SK-N-SH treated with all-trans-retinoic acid at 6 μM for 48 hours (cell line): ENCODE results near the gene ACOT7.

Experiments used
- ATAC-seq: fragments of 200-7000 bp; cut with Tn5 transposase; 3 replicates; pipeline ENCODE4 v1.9.1; 2020; ENCODE audit warnings: mild to moderate bottlenecking, moderate library complexity
- ARNTL ChIP-seq: fragments of 450-650 bp; formaldehyde crosslinking; IDR thresholded peaks from 2 replicates; pipeline ENCODE4 v1.5.0; 2020; ENCODE audit warnings: low read depth, mild to moderate bottlenecking, moderate library complexity, borderline replicate concordance
- BACH2 ChIP-seq: fragments of 250-450 bp; sonication (Bioruptor Pico); IDR thresholded peaks from 2 replicates; pipeline ENCODE4 v1.9.0; 2021; ENCODE audit warnings: mild to moderate bottlenecking, borderline replicate concordance
- CSDC2 ChIP-seq: fragments of 250-450 bp; sonication (Bioruptor Pico); IDR thresholded peaks from 2 replicates; pipeline ENCODE4 v1.5.0; 2020; ENCODE audit warnings: mild to moderate bottlenecking, moderate library complexity
- GLIS3 ChIP-seq: fragments of 250-450 bp; sonication (Bioruptor Pico); IDR thresholded peaks from 2 replicates; pipeline ENCODE4 v1.5.0; 2020; ENCODE audit warnings: mild to moderate bottlenecking, moderate library complexity
- ISL1 ChIP-seq: fragments of 250-450 bp; sonication (Bioruptor Pico); IDR thresholded peaks from 2 replicates; pipeline ENCODE4 v2.1.2; 2022; ENCODE audit warnings: mild to moderate bottlenecking, moderate library complexity
- OSR1 ChIP-seq: fragments of 250-450 bp; sonication (Bioruptor Pico); IDR thresholded peaks from 2 replicates; pipeline ENCODE4 v1.8.0; 2022; ENCODE audit warnings: moderate library complexity, mild to moderate bottlenecking, inconsistent platforms
- PPARA ChIP-seq: fragments of 250-450 bp; sonication (Bioruptor Pico); IDR thresholded peaks from 2 replicates; pipeline ENCODE4 v1.5.0; 2020; ENCODE audit warnings: mild to moderate bottlenecking, borderline replicate concordance
- RARB ChIP-seq: fragments of 250-450 bp; sonication (Bioruptor Pico); IDR thresholded peaks from 2 replicates; pipeline ENCODE4 v1.8.0; 2021; ENCODE audit warnings: mild to moderate bottlenecking, moderate library complexity
- SNAI2 ChIP-seq: fragments of 250-450 bp; sonication (Bioruptor Pico); IDR thresholded peaks from 2 replicates; pipeline ENCODE4 v1.5.0; 2020; ENCODE audit warnings: mild to moderate bottlenecking, moderate library complexity
- TCF4 ChIP-seq: fragments of 250-450 bp; sonication (Bioruptor Pico); IDR thresholded peaks from 2 replicates; pipeline ENCODE4 v1.8.0; 2021; ENCODE audit warnings: mild to moderate bottlenecking, moderate library complexity, borderline replicate concordance
- TOX ChIP-seq: fragments of 250-450 bp; sonication (Bioruptor Pico); IDR thresholded peaks from 2 replicates; pipeline ENCODE4 v1.8.0; 2021; ENCODE audit warnings: mild to moderate bottlenecking, moderate library complexity, borderline replicate concordance
- ZC3H10 ChIP-seq: fragments of 250-450 bp; sonication (Bioruptor Pico); IDR thresholded peaks from 2 replicates; pipeline ENCODE4 v1.5.1; 2021; ENCODE audit warnings: mild to moderate bottlenecking, moderate library complexity
- ZFP3 ChIP-seq: fragments of 250-450 bp; sonication (Bioruptor Pico); IDR thresholded peaks from 2 replicates; pipeline ENCODE4 v1.5.0; 2020; ENCODE audit warnings: mild to moderate bottlenecking, moderate library complexity
- ZFP30 ChIP-seq: fragments of 450-650 bp; formaldehyde crosslinking; IDR thresholded peaks from 2 replicates; pipeline ENCODE4 v1.5.0; 2022; ENCODE audit warnings: mild to moderate bottlenecking, moderate library complexity
- ZNF565 ChIP-seq: fragments of 450-650 bp; formaldehyde crosslinking; conservative IDR thresholded peaks from 2 replicates; pipeline ENCODE4 v1.5.0; 2020; ENCODE audit warnings: low read depth, mild to moderate bottlenecking, moderate library complexity
- ZNF70 ChIP-seq: fragments of 450-650 bp; formaldehyde crosslinking; IDR thresholded peaks from 2 replicates; pipeline ENCODE4 v1.5.0; 2020; ENCODE audit warnings: mild to moderate bottlenecking, moderate library complexity
- ZNF8 ChIP-seq: fragments of 450-650 bp; formaldehyde crosslinking; IDR thresholded peaks from 2 replicates; pipeline ENCODE4 v1.5.0; 2020; ENCODE audit warnings: mild to moderate bottlenecking, moderate library complexity
- TF ChIP-seq, protein P1 (sequence below): fragments of 250-450 bp; sonication (Bioruptor Pico); IDR thresholded peaks from 2 replicates; pipeline ENCODE4 v1.8.0; 2021; ENCODE audit warnings: low read depth, mild to moderate bottlenecking, moderate library complexity, borderline replicate concordance
- TF ChIP-seq, protein P2 (sequence below): fragments of 250-450 bp; sonication (Bioruptor Pico); IDR thresholded peaks from 2 replicates; pipeline ENCODE4 v1.5.1; 2020; ENCODE audit warnings: low read depth, mild to moderate bottlenecking, moderate library complexity
- TF ChIP-seq, protein P3 (sequence below): fragments of 250-450 bp; sonication (Bioruptor Pico); IDR thresholded peaks from 2 replicates; pipeline ENCODE4 v1.5.1; 2021; ENCODE audit warnings: mild to moderate bottlenecking, moderate library complexity
- TF ChIP-seq, protein P4 (sequence below): fragments of 250-450 bp; sonication (Bioruptor Pico); IDR thresholded peaks from 2 replicates; pipeline ENCODE4 v1.5.0; 2020; ENCODE audit warnings: mild to moderate bottlenecking, moderate library complexity
- TF ChIP-seq, protein P5 (sequence below): fragments of 250-450 bp; sonication (Bioruptor Pico); IDR thresholded peaks from 2 replicates; pipeline ENCODE4 v1.8.0; 2020; ENCODE audit warnings: mild to moderate bottlenecking, moderate library complexity, borderline replicate concordance

The ACOT7 gene

DNA sequence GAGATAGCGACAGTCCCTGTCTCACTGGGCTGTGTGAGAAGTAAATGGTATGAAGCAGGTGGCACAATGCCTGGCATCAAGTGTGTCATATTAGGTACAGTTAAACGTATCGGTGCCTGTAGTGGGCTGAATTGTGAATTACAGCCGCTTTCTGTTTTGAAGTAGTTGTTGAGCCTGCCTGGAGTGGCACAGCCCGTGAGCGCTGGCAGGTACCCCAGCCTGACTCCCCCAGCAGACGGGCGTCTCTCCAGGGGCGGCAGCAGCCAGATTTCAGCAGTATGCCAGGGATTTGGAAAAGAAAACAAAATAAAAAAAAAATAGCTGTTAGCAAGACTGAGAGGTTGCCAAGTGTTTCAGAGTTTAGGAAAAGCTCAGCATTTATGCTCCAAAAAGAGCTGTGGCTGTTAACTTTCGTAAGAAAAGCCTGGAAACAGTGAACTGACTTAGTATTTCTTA lies 106.1 kb downstream of the ACOT7 start (continued):
- TF ChIP-seq, protein P1, sequence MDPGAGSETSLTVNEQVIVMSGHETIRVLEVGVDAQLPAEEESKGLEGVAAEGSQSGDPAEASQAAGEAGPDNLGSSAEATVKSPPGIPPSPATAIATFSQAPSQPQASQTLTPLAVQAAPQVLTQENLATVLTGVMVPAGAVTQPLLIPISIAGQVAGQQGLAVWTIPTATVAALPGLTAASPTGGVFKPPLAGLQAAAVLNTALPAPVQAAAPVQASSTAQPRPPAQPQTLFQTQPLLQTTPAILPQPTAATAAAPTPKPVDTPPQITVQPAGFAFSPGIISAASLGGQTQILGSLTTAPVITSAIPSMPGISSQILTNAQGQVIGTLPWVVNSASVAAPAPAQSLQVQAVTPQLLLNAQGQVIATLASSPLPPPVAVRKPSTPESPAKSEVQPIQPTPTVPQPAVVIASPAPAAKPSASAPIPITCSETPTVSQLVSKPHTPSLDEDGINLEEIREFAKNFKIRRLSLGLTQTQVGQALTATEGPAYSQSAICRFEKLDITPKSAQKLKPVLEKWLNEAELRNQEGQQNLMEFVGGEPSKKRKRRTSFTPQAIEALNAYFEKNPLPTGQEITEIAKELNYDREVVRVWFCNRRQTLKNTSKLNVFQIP (CRISPR knock-in tag) = no peak
- no peak for TF ChIP-seq ZNF565 (CRISPR knock-in tag)
- no peak for TF ChIP-seq ARNTL
- TF ChIP-seq ISL1 (CRISPR knock-in tag) = no peak
- TF ChIP-seq, protein P2, sequence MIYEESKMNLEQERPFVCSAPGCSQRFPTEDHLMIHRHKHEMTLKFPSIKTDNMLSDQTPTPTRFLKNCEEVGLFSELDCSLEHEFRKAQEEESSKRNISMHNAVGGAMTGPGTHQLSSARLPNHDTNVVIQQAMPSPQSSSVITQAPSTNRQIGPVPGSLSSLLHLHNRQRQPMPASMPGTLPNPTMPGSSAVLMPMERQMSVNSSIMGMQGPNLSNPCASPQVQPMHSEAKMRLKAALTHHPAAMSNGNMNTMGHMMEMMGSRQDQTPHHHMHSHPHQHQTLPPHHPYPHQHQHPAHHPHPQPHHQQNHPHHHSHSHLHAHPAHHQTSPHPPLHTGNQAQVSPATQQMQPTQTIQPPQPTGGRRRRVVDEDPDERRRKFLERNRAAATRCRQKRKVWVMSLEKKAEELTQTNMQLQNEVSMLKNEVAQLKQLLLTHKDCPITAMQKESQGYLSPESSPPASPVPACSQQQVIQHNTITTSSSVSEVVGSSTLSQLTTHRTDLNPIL (CRISPR knock-in tag) = no peak
- TF ChIP-seq ZFP3 (CRISPR knock-in tag) = no peak
- TF ChIP-seq ZFP30 (CRISPR knock-in tag) = no peak
- TF ChIP-seq ZNF70 (CRISPR knock-in tag) = no peak
- no peak for TF ChIP-seq BACH2 (CRISPR knock-in tag)

DNA sequence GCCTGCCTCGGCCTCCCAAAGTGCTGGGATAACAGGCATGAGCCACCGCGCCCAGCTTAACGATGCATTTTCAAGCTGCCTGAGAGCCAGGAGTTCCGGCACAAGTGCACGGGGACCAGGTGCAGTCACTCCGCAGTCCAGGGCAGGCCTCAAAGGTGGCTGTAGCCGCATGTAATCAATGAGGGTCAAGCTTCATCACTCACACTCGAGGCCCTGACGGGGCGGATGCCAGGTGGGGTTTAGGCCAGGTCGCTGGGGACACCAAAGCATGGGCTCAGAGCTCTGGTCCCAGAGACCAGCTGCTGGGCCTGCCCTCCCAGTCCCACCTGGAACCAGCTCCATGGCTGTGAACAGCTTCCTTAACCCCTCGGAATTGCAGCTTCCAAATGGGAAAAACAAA lies 106.5 kb downstream of the ACOT7 start:
- no peak for ATAC-seq
- TF ChIP-seq, protein P3, sequence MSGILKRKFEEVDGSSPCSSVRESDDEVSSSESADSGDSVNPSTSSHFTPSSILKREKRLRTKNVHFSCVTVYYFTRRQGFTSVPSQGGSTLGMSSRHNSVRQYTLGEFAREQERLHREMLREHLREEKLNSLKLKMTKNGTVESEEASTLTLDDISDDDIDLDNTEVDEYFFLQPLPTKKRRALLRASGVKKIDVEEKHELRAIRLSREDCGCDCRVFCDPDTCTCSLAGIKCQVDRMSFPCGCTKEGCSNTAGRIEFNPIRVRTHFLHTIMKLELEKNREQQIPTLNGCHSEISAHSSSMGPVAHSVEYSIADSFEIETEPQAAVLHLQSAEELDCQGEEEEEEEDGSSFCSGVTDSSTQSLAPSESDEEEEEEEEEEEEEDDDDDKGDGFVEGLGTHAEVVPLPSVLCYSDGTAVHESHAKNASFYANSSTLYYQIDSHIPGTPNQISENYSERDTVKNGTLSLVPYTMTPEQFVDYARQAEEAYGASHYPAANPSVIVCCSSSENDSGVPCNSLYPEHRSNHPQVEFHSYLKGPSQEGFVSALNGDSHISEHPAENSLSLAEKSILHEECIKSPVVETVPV (CRISPR knock-in tag) = no peak
- TF ChIP-seq ZNF70 (CRISPR knock-in tag) = no peak
- no peak for TF ChIP-seq ZNF565 (CRISPR knock-in tag)
- TF ChIP-seq PPARA (CRISPR knock-in tag) = no peak
- TF ChIP-seq BACH2 (CRISPR knock-in tag) = no peak
- no peak for TF ChIP-seq ISL1 (CRISPR knock-in tag)
- no peak for TF ChIP-seq ZFP30 (CRISPR knock-in tag)
- TF ChIP-seq TCF4 (CRISPR knock-in tag) = no peak
- TF ChIP-seq OSR1 = no peak
- TF ChIP-seq CSDC2 = no peak

DNA sequence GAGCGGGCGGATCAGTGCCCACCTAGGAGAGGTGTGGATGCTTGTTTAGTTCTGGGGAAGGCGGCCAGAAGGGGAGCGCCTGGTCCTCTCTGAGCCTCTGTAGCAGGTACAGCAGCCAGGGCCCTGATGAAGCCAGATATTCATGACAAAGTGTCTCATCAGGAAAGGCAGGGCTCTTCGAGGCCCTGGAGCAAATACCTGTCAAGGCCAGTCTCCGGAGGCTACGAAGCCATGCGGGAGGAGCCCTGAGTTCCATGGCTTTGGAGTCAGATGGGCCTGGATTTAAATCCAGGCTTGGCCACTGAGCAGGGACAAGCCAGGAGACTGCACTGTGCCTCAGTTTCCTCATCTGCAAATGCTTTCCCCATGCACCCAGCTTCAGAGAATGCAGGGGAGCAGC lies 107.3 kb downstream of the ACOT7 start:
- ATAC-seq = no peak
- TF ChIP-seq CSDC2 = no peak
- no peak for TF ChIP-seq ZFP30 (CRISPR knock-in tag)
- TF ChIP-seq SNAI2 = no peak
- TF ChIP-seq PPARA (CRISPR knock-in tag) = no peak
- TF ChIP-seq, protein P4, sequence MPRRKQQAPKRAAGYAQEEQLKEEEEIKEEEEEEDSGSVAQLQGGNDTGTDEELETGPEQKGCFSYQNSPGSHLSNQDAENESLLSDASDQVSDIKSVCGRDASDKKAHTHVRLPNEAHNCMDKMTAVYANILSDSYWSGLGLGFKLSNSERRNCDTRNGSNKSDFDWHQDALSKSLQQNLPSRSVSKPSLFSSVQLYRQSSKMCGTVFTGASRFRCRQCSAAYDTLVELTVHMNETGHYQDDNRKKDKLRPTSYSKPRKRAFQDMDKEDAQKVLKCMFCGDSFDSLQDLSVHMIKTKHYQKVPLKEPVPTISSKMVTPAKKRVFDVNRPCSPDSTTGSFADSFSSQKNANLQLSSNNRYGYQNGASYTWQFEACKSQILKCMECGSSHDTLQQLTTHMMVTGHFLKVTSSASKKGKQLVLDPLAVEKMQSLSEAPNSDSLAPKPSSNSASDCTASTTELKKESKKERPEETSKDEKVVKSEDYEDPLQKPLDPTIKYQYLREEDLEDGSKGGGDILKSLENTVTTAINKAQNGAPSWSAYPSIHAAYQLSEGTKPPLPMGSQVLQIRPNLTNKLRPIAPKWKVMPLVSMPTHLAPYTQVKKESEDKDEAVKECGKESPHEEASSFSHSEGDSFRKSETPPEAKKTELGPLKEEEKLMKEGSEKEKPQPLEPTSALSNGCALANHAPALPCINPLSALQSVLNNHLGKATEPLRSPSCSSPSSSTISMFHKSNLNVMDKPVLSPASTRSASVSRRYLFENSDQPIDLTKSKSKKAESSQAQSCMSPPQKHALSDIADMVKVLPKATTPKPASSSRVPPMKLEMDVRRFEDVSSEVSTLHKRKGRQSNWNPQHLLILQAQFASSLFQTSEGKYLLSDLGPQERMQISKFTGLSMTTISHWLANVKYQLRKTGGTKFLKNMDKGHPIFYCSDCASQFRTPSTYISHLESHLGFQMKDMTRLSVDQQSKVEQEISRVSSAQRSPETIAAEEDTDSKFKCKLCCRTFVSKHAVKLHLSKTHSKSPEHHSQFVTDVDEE (CRISPR knock-in tag) = no peak
- no peak for TF ChIP-seq OSR1
- TF ChIP-seq ISL1 (CRISPR knock-in tag) = no peak
- TF ChIP-seq RARB (CRISPR knock-in tag) = no peak
- TF ChIP-seq, protein P5, sequence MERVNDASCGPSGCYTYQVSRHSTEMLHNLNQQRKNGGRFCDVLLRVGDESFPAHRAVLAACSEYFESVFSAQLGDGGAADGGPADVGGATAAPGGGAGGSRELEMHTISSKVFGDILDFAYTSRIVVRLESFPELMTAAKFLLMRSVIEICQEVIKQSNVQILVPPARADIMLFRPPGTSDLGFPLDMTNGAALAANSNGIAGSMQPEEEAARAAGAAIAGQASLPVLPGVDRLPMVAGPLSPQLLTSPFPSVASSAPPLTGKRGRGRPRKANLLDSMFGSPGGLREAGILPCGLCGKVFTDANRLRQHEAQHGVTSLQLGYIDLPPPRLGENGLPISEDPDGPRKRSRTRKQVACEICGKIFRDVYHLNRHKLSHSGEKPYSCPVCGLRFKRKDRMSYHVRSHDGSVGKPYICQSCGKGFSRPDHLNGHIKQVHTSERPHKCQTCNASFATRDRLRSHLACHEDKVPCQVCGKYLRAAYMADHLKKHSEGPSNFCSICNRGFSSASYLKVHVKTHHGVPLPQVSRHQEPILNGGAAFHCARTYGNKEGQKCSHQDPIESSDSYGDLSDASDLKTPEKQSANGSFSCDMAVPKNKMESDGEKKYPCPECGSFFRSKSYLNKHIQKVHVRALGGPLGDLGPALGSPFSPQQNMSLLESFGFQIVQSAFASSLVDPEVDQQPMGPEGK = no peak
- TF ChIP-seq ZFP3 (CRISPR knock-in tag) = no peak
- no peak for TF ChIP-seq TOX (CRISPR knock-in tag)
- no peak for TF ChIP-seq ZC3H10 (CRISPR knock-in tag)
- no peak for TF ChIP-seq ARNTL
- TF ChIP-seq GLIS3 (CRISPR knock-in tag) = no peak
- TF ChIP-seq, protein P2 (CRISPR knock-in tag) = no peak
- TF ChIP-seq ZNF8 (CRISPR knock-in tag) = no peak
- no peak for TF ChIP-seq BACH2 (CRISPR knock-in tag)
